B cell (primary cell): ENCODE results near the gene SLC39A13.

ENCODE experiments used
- CTCF ChIP-seq: fragments of 200-600 bp; IDR thresholded peaks from one replicate; pipeline ENCODE4 v1.8.0; 2022; ENCODE audit warnings: antibody characterized with exemption, mild to moderate bottlenecking
- EZH2 ChIP-seq: IDR thresholded peaks from 2 replicates; pipeline ENCODE4 v1.6.1; 2012; ENCODE audit warnings: borderline replicate concordance, low read depth, mild to moderate bottlenecking, moderate library complexity, low read length; ENCODE audit not compliant: insufficient read depth, poor library complexity, severe bottlenecking

GRCh38 chr11:47376525-47377371 lies 31.6 kb upstream of the SLC39A13 start:
- TF ChIP-seq CTCF, result no peak
- TF ChIP-seq EZH2, result no peak
